Tibial nerve (tissue), 4 donors: ENCODE data around the gene WSB2. TPM values are rescaled to one million over a fixed set of nuclear protein-coding genes. Genes with fewer than 3 reads are reported as not detected.

Experiments
- DNase-seq, 2 donors: peaks; one replicate each; pipeline ENCODE4 v3.0.0-alpha.2; 2019; ENCODE audit warnings: low spot score in 2 of 2
- H3K27ac ChIP-seq, 4 donors: fragments of 200-600 bp; sonication (generic) in 3 of 4; one replicate each; pipeline ENCODE4 v1.5.1; 2017 to 2019; ENCODE audit warnings: mild to moderate bottlenecking in 1 of 4
- H3K27me3 ChIP-seq, 2 donors: fragments of 200-600 bp; sonication (generic) in 1 of 2; one replicate each; pipeline versions ENCODE4 v1.5.1 to v1.6.0; 2017 to 2019
- H3K36me3 ChIP-seq, 3 donors: fragments of 200-600 bp; sonication (generic); one replicate each; pipeline ENCODE4 v1.5.1; 2018 to 2019
- H3K4me1 ChIP-seq, 4 donors: fragments of 200-600 bp; sonication (generic) in 3 of 4; one replicate each; pipeline ENCODE4 v1.5.1; 2017 to 2019
- H3K4me3 ChIP-seq, 4 donors: fragments of 200-600 bp; sonication (generic) in 3 of 4; one replicate each; pipeline ENCODE4 v1.5.1; 2017 to 2019; ENCODE audit warnings: mild to moderate bottlenecking in 1 of 4, moderate library complexity in 1 of 4
- H3K9me3 ChIP-seq, 4 donors: fragments of 200-600 bp; sonication (generic) in 3 of 4; one replicate each; pipeline ENCODE4 v1.5.1; 2017 to 2019
- EP300 ChIP-seq, 2 donors: sonication (generic); formaldehyde crosslinking; IDR thresholded peaks; one replicate each; pipeline ENCODE4 v1.6.1; 2017; ENCODE audit warnings: antibody characterized with exemption in 2 of 2, mild to moderate bottlenecking in 1 of 2
- POLR2A ChIP-seq, 2 donors: fragments of 450-650 bp; IDR thresholded peaks; one replicate each; pipeline ENCODE4 v1.6.1; 2017; ENCODE audit warnings: antibody characterized with exemption in 2 of 2, mild to moderate bottlenecking in 2 of 2, moderate library complexity in 2 of 2
- WGBS, 2 donors: methylation state at CpG; one replicate each; pipeline ENCODE4 v1.1.5; 2018; 5-methylcytosine and 5-hydroxymethylcytosine counted together
- total RNA-seq, 4 donors: library from RNA; depleted of rRNA; stranded (reverse); fragments of >200 nt; gene quantifications; one replicate each; pipeline ENCODE4 v1.1.0, GENCODE V29; 2016
- TF ChIP-seq, protein P1 (sequence below), 5 experiments: fragments of 200-600 bp in 3 of 5; fragments of 450-650 bp in 2 of 5; sonication (generic) in 3 of 5; IDR thresholded peaks; one replicate each; pipeline ENCODE4 v1.5.1; 2016 to 2019; ENCODE audit warnings: antibody characterized with exemption in 5 of 5, mild to moderate bottlenecking in 3 of 5, moderate library complexity in 2 of 5

The WSB2 gene
- total RNA-seq, 4 donors from 2014 or later: 39.8 to 66.9 (median 48.0) TPM

DNA sequence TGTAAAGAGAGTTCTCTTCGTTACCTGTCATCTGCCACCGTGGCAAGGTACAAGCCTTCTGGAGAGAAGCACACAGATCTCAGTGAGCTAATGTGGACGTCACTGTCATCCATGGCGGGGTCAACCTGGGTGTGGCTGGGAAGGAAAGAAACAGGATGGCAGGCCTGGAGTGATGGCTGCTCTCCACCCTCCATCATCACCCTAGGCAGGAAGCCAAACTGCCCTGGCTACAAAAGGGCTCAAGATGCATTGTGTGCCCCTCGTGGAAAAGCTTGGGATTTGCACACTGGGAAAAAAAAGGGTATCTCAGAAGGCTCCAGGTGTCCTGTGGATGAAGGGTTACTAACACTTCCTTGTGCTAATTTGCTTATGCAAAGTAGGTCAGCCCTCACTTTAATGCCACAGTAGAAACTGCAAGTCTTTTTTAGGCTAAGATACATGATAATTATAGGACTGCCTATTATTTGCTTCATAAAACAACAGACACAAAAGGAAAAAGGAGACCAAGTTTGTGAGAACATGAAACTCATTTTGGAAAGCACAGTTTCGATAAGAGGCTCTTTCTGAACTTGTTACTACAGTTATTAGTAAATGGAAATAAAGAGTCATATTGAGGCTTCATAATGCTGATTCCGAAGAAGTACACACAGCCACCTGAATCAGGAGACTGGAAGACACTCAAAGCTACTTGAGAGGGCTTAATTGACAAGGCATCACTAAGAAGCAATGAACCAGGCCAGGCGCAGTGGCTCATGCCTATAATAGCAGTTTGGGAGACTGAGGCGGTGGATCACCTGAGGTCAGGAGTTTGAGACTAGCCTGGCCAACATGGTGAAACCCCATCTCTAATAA is 25.6 kb downstream of the WSB2 start:
- no peak for DNase-seq
- Histone ChIP-seq H3K4me3 (no peak overlapping the region), H3K36me3 (peaks cover 0 to 100% (median 9%) of the 10 kb centered on the region in 3 donors), H3K27ac (peak overlapping the region in 1 of 4 donors; percentile 26), H3K27me3 (no peaks in the 10 kb centered on the region), H3K9me3 (no peaks in the 10 kb centered on the region), H3K4me1 (peaks cover 0 to 7% (median 0%) of the 10 kb centered on the region in 4 donors)
- TF ChIP-seq, protein P1, sequence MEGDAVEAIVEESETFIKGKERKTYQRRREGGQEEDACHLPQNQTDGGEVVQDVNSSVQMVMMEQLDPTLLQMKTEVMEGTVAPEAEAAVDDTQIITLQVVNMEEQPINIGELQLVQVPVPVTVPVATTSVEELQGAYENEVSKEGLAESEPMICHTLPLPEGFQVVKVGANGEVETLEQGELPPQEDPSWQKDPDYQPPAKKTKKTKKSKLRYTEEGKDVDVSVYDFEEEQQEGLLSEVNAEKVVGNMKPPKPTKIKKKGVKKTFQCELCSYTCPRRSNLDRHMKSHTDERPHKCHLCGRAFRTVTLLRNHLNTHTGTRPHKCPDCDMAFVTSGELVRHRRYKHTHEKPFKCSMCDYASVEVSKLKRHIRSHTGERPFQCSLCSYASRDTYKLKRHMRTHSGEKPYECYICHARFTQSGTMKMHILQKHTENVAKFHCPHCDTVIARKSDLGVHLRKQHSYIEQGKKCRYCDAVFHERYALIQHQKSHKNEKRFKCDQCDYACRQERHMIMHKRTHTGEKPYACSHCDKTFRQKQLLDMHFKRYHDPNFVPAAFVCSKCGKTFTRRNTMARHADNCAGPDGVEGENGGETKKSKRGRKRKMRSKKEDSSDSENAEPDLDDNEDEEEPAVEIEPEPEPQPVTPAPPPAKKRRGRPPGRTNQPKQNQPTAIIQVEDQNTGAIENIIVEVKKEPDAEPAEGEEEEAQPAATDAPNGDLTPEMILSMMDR (IDR thresholded peaks at IDR 0.05): no peak
- TF ChIP-seq POLR2A (IDR thresholded peaks at IDR 0.05): no peak
- no peak for TF ChIP-seq EP300 (IDR thresholded peaks at IDR 0.05)
- 76 to 81% methylated on average over 9 of the region's 9 CpGs for WGBS, 2 donors

- Histone ChIP-seq H3K9me3 (no peaks in the 10 kb centered on the region), H3K27ac (peak overlapping the region in 1 of 4 donors; percentile 26), H3K4me1 (peaks cover 0 to 7% (median 0%) of the 10 kb centered on the region in 4 donors), H3K4me3 (no peak overlapping the region), H3K27me3 (no peaks in the 10 kb centered on the region), H3K36me3 (peaks cover 0 to 100% (median 9%) of the 10 kb centered on the region in 3 donors)
- TF ChIP-seq EP300 (IDR thresholded peaks at IDR 0.05) (no peak), POLR2A (IDR thresholded peaks at IDR 0.05) (no peak)
- TF ChIP-seq, protein P1 (IDR thresholded peaks at IDR 0.05): peak in 2 of 5 experiments; percentile 26 to 28
- WGBS, 2 donors: 88 to 91% methylated on average over 5 of the region's 5 CpGs
- no peak for DNase-seq
These were observed 26.4 kb downstream of the WSB2 start for GRCh38 chr12:118034429-118035189.

DNA sequence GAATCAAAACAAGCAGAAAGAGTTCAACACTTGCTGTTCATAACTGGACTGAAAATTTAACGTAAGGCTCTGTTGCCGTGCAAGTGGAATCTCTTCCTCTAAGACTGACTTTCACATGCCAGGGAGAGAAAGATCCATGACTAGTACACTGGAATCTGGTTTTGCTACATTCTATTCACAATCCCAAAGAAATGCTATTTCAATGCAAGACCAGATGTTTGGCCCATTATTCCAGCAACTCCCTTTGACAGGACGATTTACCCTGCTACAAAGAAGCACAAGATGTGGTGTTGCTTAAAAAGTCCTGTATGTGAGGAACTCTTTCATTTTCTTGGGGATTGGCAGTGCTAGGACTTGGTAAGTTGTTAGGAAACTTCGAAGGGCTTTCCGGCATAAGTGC is 27.1 kb downstream of the WSB2 start:
- peaks cover 0 to 100% (median 9%) of the 10 kb centered on the region in 3 donors for H3K36me3 ChIP-seq
- TF ChIP-seq POLR2A (IDR thresholded peaks at IDR 0.05) (no peak), EP300 (IDR thresholded peaks at IDR 0.05) (no peak)
- TF ChIP-seq, protein P1 (IDR thresholded peaks at IDR 0.05): no peak
- no peak overlapping the region for H3K4me3 ChIP-seq
- WGBS, 2 donors: 87 to 89% methylated on average over 5 of the region's 5 CpGs
- H3K27me3 ChIP-seq: no peaks in the 10 kb centered on the region
- DNase-seq: no peak
- peaks cover 0 to 7% (median 0%) of the 10 kb centered on the region in 4 donors for H3K4me1 ChIP-seq
- H3K9me3 ChIP-seq: no peaks in the 10 kb centered on the region
- H3K27ac ChIP-seq: no peak overlapping the region

GRCh38 chr12:118033323-118033722 is 27.7 kb downstream of the WSB2 start:
- TF ChIP-seq EP300 (IDR thresholded peaks at IDR 0.05) (no peak), POLR2A (IDR thresholded peaks at IDR 0.05) (no peak)
- TF ChIP-seq, protein P1 (IDR thresholded peaks at IDR 0.05): no peak
- H3K4me1 ChIP-seq: peaks cover 0 to 7% (median 0%) of the 10 kb centered on the region in 4 donors
- WGBS, 2 donors: 81 to 86% methylated on average over 5 of the region's 5 CpGs
- no peak overlapping the region for H3K27ac ChIP-seq
- H3K27me3 ChIP-seq: no peaks in the 10 kb centered on the region
- no peaks in the 10 kb centered on the region for H3K9me3 ChIP-seq
- DNase-seq: no peak
- H3K36me3 ChIP-seq: peaks cover 0 to 99% (median 3%) of the 10 kb centered on the region in 3 donors
- H3K4me3 ChIP-seq: no peak overlapping the region
